Effector memory CD8-positive, alpha-beta T cell (primary cell): ENCODE data around the gene DLX6.
"Not testable (repeated sequence)": the region's sequence is repeated elsewhere in the genome, so short reads cannot be mapped to it uniquely, and the experiment has no call there.

Experiments
- ATAC-seq: fragments of 150-1000 bp; cut with Tn5 transposase; replicated peaks from 2 replicates; pipeline ENCODE4 v1.10.0; 2021; ENCODE audit warnings: mild to moderate bottlenecking, moderate library complexity
- DNase-seq, 3 experiments: peaks; one replicate each; pipeline ENCODE4 v3.0.0; 2021
- H3K27ac Mint-ChIP-seq, 2 donors: one replicate each; pipeline ENCODE4 v1.8.0; 2022; ENCODE audit warnings: mild to moderate bottlenecking in 2 of 2, mixed read lengths in 2 of 2, moderate library complexity in 2 of 2
- H3K27me3 Mint-ChIP-seq, 2 donors: one replicate each; pipeline ENCODE4 v1.8.0; 2022; ENCODE audit warnings: mixed read lengths in 2 of 2
- H3K36me3 Mint-ChIP-seq: one replicate; pipeline ENCODE4 v1.8.0; 2022; ENCODE audit warnings: mild to moderate bottlenecking, moderate library complexity, mixed read lengths; ENCODE audit not compliant: insufficient read depth
- H3K4me1 Mint-ChIP-seq, 2 donors: one replicate each; pipeline ENCODE4 v1.8.0; 2022; ENCODE audit warnings: low read depth in 2 of 2, mixed read lengths in 2 of 2
- H3K4me3 Mint-ChIP-seq, 2 donors: one replicate each; pipeline ENCODE4 v1.8.0; 2022; ENCODE audit warnings: mild to moderate bottlenecking in 2 of 2, mixed read lengths in 2 of 2, moderate library complexity in 2 of 2
- H3K9me3 Mint-ChIP-seq, 2 donors: one replicate each; pipeline ENCODE4 v1.8.0; 2022; ENCODE audit warnings: mixed read lengths in 2 of 2

The DLX6 gene

GRCh38 chr7:97027427-97028234 lies 22.3 kb downstream of the DLX6 start:
- peak; percentile 41 to 49 (median 46) for DNase-seq
- peak; percentile 64 for ATAC-seq
- no peak overlapping the region for H3K27ac Mint-ChIP-seq
- H3K9me3 Mint-ChIP-seq: no peaks in the 10 kb centered on the region
- H3K36me3 Mint-ChIP-seq: peaks cover 3% of the 10 kb centered on the region
- H3K27me3 Mint-ChIP-seq: peaks cover 74 to 88% of the 10 kb centered on the region in 2 donors
- peak overlapping the region; percentile 60 to 70 for H3K4me3 Mint-ChIP-seq
- peaks cover 26 to 32% of the 10 kb centered on the region in 2 donors for H3K4me1 Mint-ChIP-seq

- H3K27me3 Mint-ChIP-seq: peaks cover 22 to 31% of the 10 kb centered on the region in 2 donors
- H3K4me1 Mint-ChIP-seq: not testable (repeated sequence)
Observed at GRCh38 chr7:97034213-97034852, 29.0 kb downstream of the DLX6 start.

GRCh38 chr7:97039374-97040065 lies 34.2 kb downstream of the DLX6 start:
- H3K27me3 Mint-ChIP-seq: peaks cover 45 to 49% of the 10 kb centered on the region in 2 donors
- H3K4me1 Mint-ChIP-seq: no peaks in the 10 kb centered on the region
- ATAC-seq: no peak

More at GRCh38 chr7:97034213-97034852, 29.0 kb downstream of the DLX6 start:
- H3K27ac Mint-ChIP-seq, H3K36me3 Mint-ChIP-seq, DNase-seq, H3K4me3 Mint-ChIP-seq, ATAC-seq, H3K9me3 Mint-ChIP-seq: not testable (repeated sequence)

GRCh38 chr7:97043281-97043680 lies 37.9 kb downstream of the DLX6 start:
- no peaks in the 10 kb centered on the region for H3K36me3 Mint-ChIP-seq
- no peak overlapping the region for H3K4me3 Mint-ChIP-seq
- H3K27me3 Mint-ChIP-seq: peaks cover 50 to 53% of the 10 kb centered on the region in 2 donors
- no peaks in the 10 kb centered on the region for H3K9me3 Mint-ChIP-seq
- H3K4me1 Mint-ChIP-seq: no peaks in the 10 kb centered on the region
- no peak for DNase-seq
- no peak for ATAC-seq
- no peak overlapping the region for H3K27ac Mint-ChIP-seq

More at GRCh38 chr7:97039374-97040065, 34.2 kb downstream of the DLX6 start:
- no peak for DNase-seq
- Mint-ChIP-seq H3K36me3 (no peaks in the 10 kb centered on the region), H3K4me3 (no peak overlapping the region), H3K9me3 (no peaks in the 10 kb centered on the region), H3K27ac (no peak overlapping the region)
